Prostate gland (tissue), 2 donors: ENCODE measurements around the gene ALDH1L2. TPM values are rescaled to one million over a fixed set of nuclear protein-coding genes. Genes with fewer than 3 reads are reported as not detected.

Experiments used
- DNase-seq: peaks from one replicate; pipeline ENCODE4 v3.0.0-alpha.2; 2019; ENCODE audit warnings: low spot score
- H3K27ac ChIP-seq, 2 donors: fragments of 200-600 bp; sonication (generic); 2 replicates each; pipeline ENCODE4 v1.5.1; 2017 to 2019
- H3K27me3 ChIP-seq: fragments of 200-600 bp; sonication (generic); replicated peaks from 2 replicates; pipeline ENCODE4 v1.5.1; 2019; ENCODE audit not compliant: insufficient read depth
- H3K36me3 ChIP-seq, 2 donors: fragments of 200-600 bp; sonication (generic); 1 replicate in 1 of 2; 2 replicates in 1 of 2; pipeline versions ENCODE4 v1.5.1 to v1.8.1; 2017 to 2019
- H3K4me1 ChIP-seq: fragments of 200-600 bp; sonication (generic); replicated peaks from 2 replicates; pipeline ENCODE4 v1.5.1; 2019
- H3K4me3 ChIP-seq, 2 donors: fragments of 200-600 bp; sonication (generic); 2 replicates each; pipeline ENCODE4 v1.5.1; 2017 to 2019
- H3K9me3 ChIP-seq: fragments of 200-600 bp; sonication (generic); 2 replicates; pipeline ENCODE4 v1.5.1; 2017
- CTCF ChIP-seq, 4 experiments: fragments of 200-600 bp in 2 of 4; fragments of 450-650 bp in 2 of 4; sonication (generic) in 2 of 4; IDR thresholded peaks; 1 replicate in 3 of 4; 2 replicates in 1 of 4; pipeline ENCODE4 v1.5.1; 2016 to 2019; ENCODE audit warnings: antibody characterized with exemption in 4 of 4, mild to moderate bottlenecking in 2 of 4, moderate library complexity in 2 of 4
- POLR2A ChIP-seq: fragments of 450-650 bp; IDR thresholded peaks from one replicate; pipeline ENCODE4 v1.6.1; 2016; ENCODE audit warnings: antibody characterized with exemption, mild to moderate bottlenecking
- POLR2AphosphoS5 ChIP-seq: sonication (generic); formaldehyde crosslinking; IDR thresholded peaks from one replicate; pipeline ENCODE4 v1.6.1; 2017; ENCODE audit warnings: antibody characterized with exemption
- WGBS: methylation state at CpG from one replicate; pipeline ENCODE4 v1.1.5; 2018; 5-methylcytosine and 5-hydroxymethylcytosine counted together
- intact Hi-C: fragments of 100-400 bp; cut with DNase I; formaldehyde crosslinking; loops from one replicate; pipeline ENCODE4 v1.14.2; 2022
- total RNA-seq, 2 donors: library from RNA; depleted of rRNA; stranded (reverse); fragments of >200 nt; gene quantifications; one replicate each; pipeline ENCODE4 v1.1.0, GENCODE V29; 2016

The ALDH1L2 gene
- total RNA-seq, 2 donors from 2014 or later, result 2.6 to 5.3 TPM

DNA sequence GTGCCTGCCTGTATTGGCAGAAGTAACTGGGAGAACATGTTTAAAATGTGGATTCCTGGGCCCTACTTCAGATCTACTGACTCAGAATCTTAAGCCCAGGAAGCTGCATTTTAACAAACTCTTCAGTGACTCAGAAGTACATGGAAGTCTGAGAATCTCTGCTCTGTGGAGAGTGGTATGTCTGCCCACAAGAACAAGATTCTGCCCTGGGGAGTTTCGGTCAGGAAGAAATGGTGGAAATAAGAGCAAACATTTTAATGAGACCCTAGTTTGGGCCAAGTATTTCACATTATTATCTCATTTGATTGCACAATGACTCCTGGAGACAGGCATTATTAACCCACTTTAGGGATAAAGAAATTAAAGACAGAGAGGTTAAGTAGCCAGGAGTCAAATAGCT is 8.2 kb downstream of the ALDH1L2 start:
- H3K4me3 ChIP-seq, result no peak overlapping the region
- 94% methylated on average over 1 of the region's 1 CpG for WGBS
- TF ChIP-seq CTCF (IDR thresholded peaks at IDR 0.05) (no peak), POLR2AphosphoS5 (no peak), POLR2A (no peak)
- intact Hi-C loops, result no loop called here
- no peaks in the 10 kb centered on the region for H3K9me3 ChIP-seq
- H3K36me3 ChIP-seq, result no peaks in the 10 kb centered on the region
- H3K27me3 ChIP-seq, result no peaks in the 10 kb centered on the region
- DNase-seq, result no peak
- H3K27ac ChIP-seq, result no peak overlapping the region
- no peaks in the 10 kb centered on the region for H3K4me1 ChIP-seq

GRCh38 chr12:105072888-105073488 is 11.3 kb downstream of the ALDH1L2 start:
- Histone ChIP-seq H3K4me3 (no peak overlapping the region), H3K4me1 (no peaks in the 10 kb centered on the region), H3K27ac (no peak overlapping the region), H3K36me3 (no peaks in the 10 kb centered on the region), H3K27me3 (no peaks in the 10 kb centered on the region), H3K9me3 (no peaks in the 10 kb centered on the region)
- intact Hi-C loops, result no loop called here
- TF ChIP-seq POLR2AphosphoS5 (no peak), POLR2A (no peak), CTCF (IDR thresholded peaks at IDR 0.05) (no peak)
- DNase-seq, result no peak
- WGBS, result 90% methylated on average over 6 of the region's 6 CpGs

DNA sequence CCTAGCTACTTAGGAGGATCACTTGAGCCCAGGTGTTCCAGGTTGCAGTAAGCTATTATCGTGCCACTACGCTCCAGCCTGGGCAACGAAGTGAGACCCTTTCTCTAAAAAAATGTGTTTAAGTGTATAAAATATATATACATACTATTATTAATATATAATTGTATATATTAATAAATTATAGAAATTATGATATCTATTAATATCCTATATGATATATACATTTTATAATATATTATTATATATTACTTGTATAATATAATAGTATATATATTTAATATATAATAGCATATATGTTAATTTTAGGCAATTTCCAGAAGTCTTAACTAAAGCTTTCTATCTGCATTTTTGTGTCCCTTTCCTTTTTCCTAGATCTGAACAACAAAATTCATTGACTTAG is 12.3 kb downstream of the ALDH1L2 start:
- intact Hi-C loops, result no loop called here
- Histone ChIP-seq H3K36me3 (no peaks in the 10 kb centered on the region), H3K9me3 (no peaks in the 10 kb centered on the region), H3K4me1 (no peaks in the 10 kb centered on the region), H3K27me3 (no peaks in the 10 kb centered on the region), H3K27ac (no peak overlapping the region), H3K4me3 (no peak overlapping the region)
- TF ChIP-seq POLR2A (no peak), CTCF (IDR thresholded peaks at IDR 0.05) (no peak), POLR2AphosphoS5 (no peak)
- no peak for DNase-seq
- 98% methylated on average over 3 of the region's 3 CpGs for WGBS

DNA sequence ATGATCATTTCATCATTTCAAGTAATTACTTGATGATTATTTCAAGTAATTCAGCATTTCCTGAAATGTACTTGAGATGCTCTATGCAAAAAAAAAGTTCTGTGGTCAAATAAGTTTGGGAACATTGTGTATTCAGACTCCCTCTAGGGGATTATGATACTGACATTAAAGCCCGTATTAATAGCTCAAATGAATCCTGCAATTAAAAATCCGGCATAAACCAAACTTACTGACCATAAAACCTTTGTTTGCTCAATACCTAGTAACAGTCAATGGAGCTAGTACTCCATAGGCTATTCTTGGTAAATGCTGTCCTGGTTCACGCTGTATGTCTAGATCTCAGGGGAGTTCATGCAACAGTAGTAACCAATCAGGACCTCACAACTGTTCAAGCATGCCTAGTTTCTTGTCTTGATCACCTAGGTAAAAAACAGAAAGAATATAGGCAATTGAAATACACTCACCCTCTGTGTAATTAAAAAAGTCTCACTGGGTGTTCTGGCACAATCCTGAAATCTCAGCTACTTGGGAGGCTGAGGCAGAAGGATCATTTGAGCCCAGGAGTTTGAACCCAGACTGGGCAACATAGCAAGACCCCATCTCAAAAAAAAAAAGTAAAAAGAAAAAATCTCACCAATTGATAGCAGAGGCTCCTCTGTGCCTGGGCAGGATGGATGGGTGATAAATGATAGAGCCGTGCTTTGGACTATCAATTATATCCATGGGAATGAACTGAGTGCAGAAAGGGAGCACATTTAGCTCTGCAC is 14.1 kb downstream of the ALDH1L2 start:
- no peak for TF ChIP-seq CTCF (IDR thresholded peaks at IDR 0.05)
- TF ChIP-seq POLR2AphosphoS5, result no peak
- no peak for TF ChIP-seq POLR2A
- intact Hi-C loops, result no loop called here
- Histone ChIP-seq H3K36me3 (no peaks in the 10 kb centered on the region), H3K9me3 (no peaks in the 10 kb centered on the region), H3K27ac (no peak overlapping the region), H3K27me3 (no peaks in the 10 kb centered on the region), H3K4me1 (no peaks in the 10 kb centered on the region), H3K4me3 (no peak overlapping the region)
- no peak for DNase-seq
- WGBS, result 44% methylated on average over 4 of the region's 4 CpGs

DNA sequence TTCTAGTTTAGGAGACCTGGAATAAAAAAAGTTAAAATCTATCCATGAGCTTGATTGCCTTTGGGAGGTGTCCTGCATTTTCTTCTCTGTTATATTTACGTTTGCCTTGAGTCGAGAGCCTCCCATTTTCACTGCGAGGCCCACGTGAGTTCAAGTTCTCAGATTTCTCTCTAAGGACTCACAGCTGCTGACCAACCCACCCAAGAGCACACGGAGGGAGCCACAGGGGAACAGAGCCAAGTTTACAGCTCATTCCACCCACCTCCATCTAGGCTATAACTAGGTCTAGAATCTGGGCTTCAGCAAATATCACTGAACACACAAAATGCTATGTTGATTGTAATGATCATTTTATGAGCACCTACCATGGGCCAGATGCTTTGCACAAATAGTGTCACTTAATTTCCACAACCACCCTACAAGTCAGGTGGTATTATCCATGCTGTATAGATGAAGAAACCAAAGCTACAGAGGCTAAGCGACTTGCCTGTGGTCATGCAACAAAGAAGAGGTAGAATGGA is 16.7 kb downstream of the ALDH1L2 start:
- Histone ChIP-seq H3K4me3 (no peak overlapping the region), H3K36me3 (no peaks in the 10 kb centered on the region), H3K27ac (no peak overlapping the region), H3K4me1 (no peaks in the 10 kb centered on the region), H3K27me3 (no peaks in the 10 kb centered on the region), H3K9me3 (no peaks in the 10 kb centered on the region)
- intact Hi-C loops, result no loop called here
- DNase-seq, result no peak
- WGBS, result 61% methylated on average over 6 of the region's 6 CpGs
- TF ChIP-seq POLR2AphosphoS5, result no peak
- no peak for TF ChIP-seq POLR2A
- no peak for TF ChIP-seq CTCF (IDR thresholded peaks at IDR 0.05)
